Suprapubic skin (tissue), 4 donors: Measurements from ENCODE around the gene CDC27. TPM values are rescaled to one million over a fixed set of nuclear protein-coding genes. Genes with fewer than 3 reads are reported as not detected.

Source experiments
- DNase-seq, 2 donors: peaks; one replicate each; pipeline ENCODE4 v3.0.0-alpha.2; 2019; ENCODE audit warnings: low spot score in 2 of 2
- H3K27ac ChIP-seq: fragments of 200-600 bp; sonication (generic); one replicate; pipeline ENCODE4 v1.5.1; 2019
- H3K27me3 ChIP-seq: fragments of 200-600 bp; sonication (generic); one replicate; pipeline ENCODE4 v1.5.1; 2019
- H3K36me3 ChIP-seq: fragments of 200-600 bp; sonication (generic); one replicate; pipeline ENCODE4 v1.5.1; 2019
- H3K4me1 ChIP-seq: fragments of 200-600 bp; sonication (generic); one replicate; pipeline ENCODE4 v1.5.1; 2019
- H3K4me3 ChIP-seq: fragments of 200-600 bp; sonication (generic); one replicate; pipeline ENCODE4 v1.5.1; 2019; ENCODE audit warnings: mild to moderate bottlenecking
- H3K9me3 ChIP-seq: fragments of 200-600 bp; sonication (generic); one replicate; pipeline ENCODE4 v1.5.1; 2019
- EP300 ChIP-seq: sonication (generic); formaldehyde crosslinking; IDR thresholded peaks from one replicate; pipeline ENCODE4 v1.6.1; 2017; ENCODE audit warnings: antibody characterized with exemption
- POLR2A ChIP-seq, 2 donors: fragments of 450-650 bp; IDR thresholded peaks; one replicate each; pipeline ENCODE4 v1.6.1; 2017; ENCODE audit warnings: antibody characterized with exemption in 2 of 2, mild to moderate bottlenecking in 2 of 2, moderate library complexity in 2 of 2
- POLR2AphosphoS5 ChIP-seq, 3 donors: sonication (generic); formaldehyde crosslinking; IDR thresholded peaks; one replicate each; pipeline ENCODE4 v1.6.1; 2017; ENCODE audit warnings: antibody characterized with exemption in 3 of 3
- WGBS: methylation state at CpG from one replicate; pipeline ENCODE4 v1.1.5; 2018; 5-methylcytosine and 5-hydroxymethylcytosine counted together
- total RNA-seq, 4 donors: library from RNA; depleted of rRNA; stranded (reverse); fragments of >200 nt; gene quantifications; one replicate each; pipeline ENCODE4 v1.1.0, GENCODE V29; 2016
- TF ChIP-seq, protein P1 (sequence below), 2 donors: fragments of 200-600 bp in 1 of 2; fragments of 450-650 bp in 1 of 2; sonication (generic) in 1 of 2; IDR thresholded peaks; one replicate each; pipeline ENCODE4 v1.5.1; 2016 to 2019; ENCODE audit warnings: antibody characterized with exemption in 2 of 2, mild to moderate bottlenecking in 1 of 2, moderate library complexity in 1 of 2

CDC27 gene
- total RNA-seq, 4 donors from 2014 or later = 45.1 to 66.6 (median 52.1) TPM

GRCh38 chr17:47210105-47210504, 21.0 kb upstream of the CDC27 start:
- Histone ChIP-seq H3K4me3 (no peak overlapping the region), H3K27me3 (no peaks in the 10 kb centered on the region), H3K4me1 (peaks cover 8% of the 10 kb centered on the region), H3K36me3 (no peaks in the 10 kb centered on the region), H3K9me3 (no peaks in the 10 kb centered on the region), H3K27ac (no peak overlapping the region)
- 35% methylated on average over 3 of the region's 3 CpGs for WGBS
- DNase-seq = no peak
- TF ChIP-seq POLR2A (IDR thresholded peaks at IDR 0.05) (no peak), POLR2AphosphoS5 (IDR thresholded peaks at IDR 0.05) (no peak), EP300 (no peak)
- TF ChIP-seq, protein P1, sequence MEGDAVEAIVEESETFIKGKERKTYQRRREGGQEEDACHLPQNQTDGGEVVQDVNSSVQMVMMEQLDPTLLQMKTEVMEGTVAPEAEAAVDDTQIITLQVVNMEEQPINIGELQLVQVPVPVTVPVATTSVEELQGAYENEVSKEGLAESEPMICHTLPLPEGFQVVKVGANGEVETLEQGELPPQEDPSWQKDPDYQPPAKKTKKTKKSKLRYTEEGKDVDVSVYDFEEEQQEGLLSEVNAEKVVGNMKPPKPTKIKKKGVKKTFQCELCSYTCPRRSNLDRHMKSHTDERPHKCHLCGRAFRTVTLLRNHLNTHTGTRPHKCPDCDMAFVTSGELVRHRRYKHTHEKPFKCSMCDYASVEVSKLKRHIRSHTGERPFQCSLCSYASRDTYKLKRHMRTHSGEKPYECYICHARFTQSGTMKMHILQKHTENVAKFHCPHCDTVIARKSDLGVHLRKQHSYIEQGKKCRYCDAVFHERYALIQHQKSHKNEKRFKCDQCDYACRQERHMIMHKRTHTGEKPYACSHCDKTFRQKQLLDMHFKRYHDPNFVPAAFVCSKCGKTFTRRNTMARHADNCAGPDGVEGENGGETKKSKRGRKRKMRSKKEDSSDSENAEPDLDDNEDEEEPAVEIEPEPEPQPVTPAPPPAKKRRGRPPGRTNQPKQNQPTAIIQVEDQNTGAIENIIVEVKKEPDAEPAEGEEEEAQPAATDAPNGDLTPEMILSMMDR (IDR thresholded peaks at IDR 0.05) = no peak

DNA sequence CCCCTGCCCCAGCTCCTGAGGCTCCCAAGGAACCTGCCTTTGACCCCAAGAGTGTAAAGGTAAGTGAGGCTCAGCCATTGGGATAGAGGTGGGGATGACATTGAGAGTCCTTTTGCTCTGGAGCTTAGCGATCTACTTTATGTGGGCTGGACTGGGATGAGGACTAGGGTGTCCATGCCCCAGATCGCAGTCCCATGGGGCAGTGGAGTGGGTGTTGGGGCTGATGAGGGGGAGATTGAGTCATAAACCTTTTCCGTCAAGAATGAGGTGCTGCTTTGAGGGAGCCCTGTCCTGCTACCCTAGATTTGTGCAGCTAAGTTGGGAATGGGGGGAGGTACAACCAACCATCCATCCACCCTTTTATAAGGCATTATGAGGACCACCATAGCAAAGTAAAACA, 20.4 kb upstream of the CDC27 start:
- Histone ChIP-seq H3K27me3 (no peaks in the 10 kb centered on the region), H3K27ac (no peak overlapping the region), H3K4me1 (peaks cover 14% of the 10 kb centered on the region), H3K36me3 (no peaks in the 10 kb centered on the region), H3K9me3 (no peaks in the 10 kb centered on the region), H3K4me3 (no peak overlapping the region)
- DNase-seq = no peak
- no peak for TF ChIP-seq POLR2A (IDR thresholded peaks at IDR 0.05)
- no peak for TF ChIP-seq EP300
- TF ChIP-seq POLR2AphosphoS5 (IDR thresholded peaks at IDR 0.05) = no peak
- TF ChIP-seq, protein P1 (IDR thresholded peaks at IDR 0.05) = no peak
- 93% methylated on average over 3 of the region's 3 CpGs for WGBS

- no peak within 1 kb of the TSS for H3K4me3 ChIP-seq
- no peaks in the 10 kb centered on the region for H3K9me3 ChIP-seq
- no peak for DNase-seq
- no peak within 1 kb of the TSS for H3K27ac ChIP-seq
- WGBS = 93% methylated on average over 5 of the region's 6 CpGs
- no peak for TF ChIP-seq POLR2A (IDR thresholded peaks at IDR 0.05)
- no peak for TF ChIP-seq EP300
- TF ChIP-seq POLR2AphosphoS5 (IDR thresholded peaks at IDR 0.05) = no peak
- TF ChIP-seq, protein P1 (IDR thresholded peaks at IDR 0.05) = no peak
- H3K27me3 ChIP-seq = no peaks in the 10 kb centered on the region
- no peaks in the 10 kb centered on the region for H3K36me3 ChIP-seq
- H3K4me1 ChIP-seq = peaks cover 18% of the 10 kb centered on the region
Measured at GRCh38 chr17:47208744-47209488, 19.8 kb upstream of the CDC27 start, which contains the start of gene MYL4. Gene MYL4 (plus strand): TSS chr17:47209348. CDS start chr17:47209423, 75 bp downstream.

GRCh38 chr17:47207143-47208067, 18.3 kb upstream of the CDC27 start:
- no peaks in the 10 kb centered on the region for H3K36me3 ChIP-seq
- H3K4me1 ChIP-seq = peaks cover 18% of the 10 kb centered on the region
- H3K27me3 ChIP-seq = no peaks in the 10 kb centered on the region
- 86% methylated on average over 8 of the region's 8 CpGs for WGBS
- no peak overlapping the region for H3K4me3 ChIP-seq
- no peaks in the 10 kb centered on the region for H3K9me3 ChIP-seq
- TF ChIP-seq, protein P1 (IDR thresholded peaks at IDR 0.05) = no peak
- TF ChIP-seq POLR2A (IDR thresholded peaks at IDR 0.05) = no peak
- DNase-seq = no peak
- H3K27ac ChIP-seq = no peak overlapping the region

DNA sequence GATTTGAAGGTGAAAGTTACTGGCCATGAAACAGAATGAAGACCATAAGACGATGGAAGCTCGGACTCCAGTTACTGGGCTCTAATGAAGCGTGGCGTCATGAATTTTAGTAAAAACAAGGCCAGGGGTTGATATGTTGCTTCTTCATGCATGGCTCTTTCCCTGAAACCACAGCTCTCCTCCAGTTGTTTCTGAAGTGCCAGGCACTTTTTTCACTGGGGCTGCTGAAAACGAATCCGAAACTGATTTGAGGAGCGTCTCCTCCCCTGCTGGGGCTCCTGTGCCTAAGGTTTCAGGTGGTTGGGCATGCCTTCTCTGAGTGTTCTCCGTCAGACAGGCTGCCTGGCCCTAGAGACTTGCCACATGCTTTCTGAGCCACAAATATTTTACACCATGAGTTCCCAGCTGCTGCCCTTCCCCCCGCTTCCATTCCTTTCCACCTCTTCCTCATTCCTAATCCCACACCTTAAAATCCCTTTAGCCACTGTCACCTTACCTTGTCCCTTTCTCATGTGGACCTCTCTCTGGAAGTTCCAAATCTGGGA, 16.4 kb upstream of the CDC27 start:
- Histone ChIP-seq H3K27ac (peak overlapping the region; percentile 64), H3K9me3 (no peaks in the 10 kb centered on the region), H3K36me3 (no peaks in the 10 kb centered on the region), H3K27me3 (no peaks in the 10 kb centered on the region), H3K4me1 (peaks cover 18% of the 10 kb centered on the region), H3K4me3 (no peak overlapping the region)
- no peak for DNase-seq
- no peak for TF ChIP-seq EP300
- TF ChIP-seq POLR2AphosphoS5 (IDR thresholded peaks at IDR 0.05) = no peak
- TF ChIP-seq, protein P1 (IDR thresholded peaks at IDR 0.05) = no peak
- no peak for TF ChIP-seq POLR2A (IDR thresholded peaks at IDR 0.05)
- WGBS = 34% methylated on average over 9 of the region's 9 CpGs
